GM20431 (cell line): ENCODE data around the gene TMEFF2.

ENCODE experiments used
- in situ Hi-C: fragments of 300-500 bp; cut with MseI, MboI; formaldehyde crosslinking; loops from one replicate; pipeline ENCODE4 v1.15.0; 2020; ENCODE audit warnings: low sequenced_read_pairs; ENCODE audit not compliant: unreplicated experiment

The TMEFF2 gene

DNA sequence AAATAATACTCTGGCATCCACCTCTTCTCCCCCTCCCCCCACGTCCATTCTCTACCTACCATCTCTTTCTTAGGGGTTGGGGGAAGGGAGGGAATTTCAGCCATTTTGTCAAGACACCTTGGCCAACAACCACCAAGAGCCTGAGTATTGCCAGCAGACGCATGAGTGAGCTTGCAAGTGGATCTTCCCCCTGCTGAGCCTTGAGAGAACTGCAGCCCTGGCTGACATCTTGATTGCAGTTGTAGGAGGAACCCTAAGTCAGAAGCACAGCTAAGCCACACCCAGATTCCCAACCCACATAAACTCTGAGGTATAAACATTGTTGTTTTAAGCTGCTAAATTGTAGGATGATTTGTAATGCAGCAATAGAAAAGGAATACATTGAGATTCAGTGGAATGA, 165.6 kb downstream of the TMEFF2 start:
- in situ Hi-C loops: no loop called here

DNA sequence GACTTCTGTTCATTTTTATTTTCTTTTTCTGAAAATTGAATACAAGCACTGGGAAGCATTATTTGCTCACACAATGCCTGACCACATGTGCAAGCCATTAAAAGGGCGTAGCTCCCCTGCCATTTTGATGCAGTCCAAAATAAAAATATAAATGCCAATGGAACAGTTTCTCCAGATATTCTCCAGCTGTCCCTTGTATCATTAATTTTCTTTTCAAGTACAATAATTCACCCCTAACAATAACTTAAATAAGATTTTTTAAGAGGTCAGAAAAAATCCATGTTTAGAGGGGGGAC, 168.0 kb downstream of the TMEFF2 start:
- in situ Hi-C loops: no loop called here

DNA sequence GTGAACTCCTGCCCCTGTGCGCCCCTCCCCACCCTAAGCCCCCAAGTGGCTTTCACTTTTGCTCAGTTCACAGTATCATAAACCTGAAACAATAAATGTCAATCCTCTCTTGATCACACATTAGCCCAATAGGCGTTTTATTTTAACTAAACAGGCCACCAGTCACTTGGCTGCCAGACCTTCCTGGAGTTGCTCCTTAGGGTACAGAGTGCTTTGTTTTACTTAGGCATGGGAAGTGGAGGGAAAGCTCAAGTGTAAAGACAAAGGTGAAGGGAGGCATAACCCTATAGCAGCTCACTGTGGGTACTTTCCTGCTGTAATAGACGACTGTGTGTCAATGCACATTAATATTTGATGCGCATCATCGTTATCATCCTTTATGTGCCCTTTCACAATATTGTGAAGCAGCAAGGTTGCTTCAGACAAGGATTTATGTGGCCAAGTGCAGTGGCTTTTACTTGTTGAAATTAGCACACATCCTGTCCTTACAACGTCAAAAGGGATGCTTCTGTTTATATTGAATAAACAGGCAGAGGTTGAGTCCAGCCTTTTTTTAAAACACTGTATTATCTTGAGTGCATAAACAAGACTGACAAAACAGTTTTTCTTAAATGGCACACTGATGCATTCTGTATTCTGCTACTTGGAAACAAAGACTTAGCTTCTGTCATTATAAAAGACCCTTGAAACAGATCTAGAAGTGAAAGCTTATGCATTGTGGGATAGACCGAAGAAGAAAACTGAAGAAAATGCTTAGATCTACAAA, 168.5 kb downstream of the TMEFF2 start:
- in situ Hi-C loops: no loop called here

DNA sequence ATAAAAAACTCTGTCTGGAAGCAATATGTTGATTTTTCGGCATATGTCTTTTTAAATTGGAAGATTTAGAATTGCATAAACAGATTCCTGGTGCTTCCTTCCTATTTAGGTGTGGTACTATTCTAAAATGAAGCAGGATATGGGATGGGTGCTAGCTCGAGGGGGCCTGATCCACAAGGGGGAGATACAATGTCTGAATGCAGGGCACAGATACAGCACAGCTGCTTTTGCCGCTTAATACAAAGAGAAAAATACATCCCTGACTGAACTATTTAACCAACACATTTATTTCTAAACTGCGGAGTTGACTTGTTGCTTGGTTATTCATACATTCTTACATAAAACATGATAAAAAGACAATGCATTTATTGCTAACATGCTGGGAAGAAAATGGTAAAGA, 169.1 kb downstream of the TMEFF2 start:
- in situ Hi-C loops: no loop called here

DNA sequence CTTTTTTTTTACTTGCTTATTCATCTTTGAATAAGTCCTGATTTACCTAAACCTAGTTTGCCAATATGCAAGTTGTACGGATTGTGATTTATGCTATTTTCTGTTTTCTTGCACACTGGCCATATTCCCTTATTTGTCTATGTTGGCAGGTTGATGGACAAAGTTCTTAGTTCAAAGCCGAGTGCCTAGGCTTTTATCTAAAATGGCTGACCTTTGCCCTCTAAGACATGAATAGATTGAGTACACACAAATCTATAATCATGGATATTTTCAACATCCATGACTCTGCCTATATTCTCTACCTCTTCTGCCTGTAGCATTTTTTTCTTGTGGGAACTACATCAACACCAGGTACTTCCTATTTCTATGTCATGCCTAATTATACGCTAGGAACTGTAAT, 171.7 kb downstream of the TMEFF2 start:
- in situ Hi-C loops: no loop called here

DNA sequence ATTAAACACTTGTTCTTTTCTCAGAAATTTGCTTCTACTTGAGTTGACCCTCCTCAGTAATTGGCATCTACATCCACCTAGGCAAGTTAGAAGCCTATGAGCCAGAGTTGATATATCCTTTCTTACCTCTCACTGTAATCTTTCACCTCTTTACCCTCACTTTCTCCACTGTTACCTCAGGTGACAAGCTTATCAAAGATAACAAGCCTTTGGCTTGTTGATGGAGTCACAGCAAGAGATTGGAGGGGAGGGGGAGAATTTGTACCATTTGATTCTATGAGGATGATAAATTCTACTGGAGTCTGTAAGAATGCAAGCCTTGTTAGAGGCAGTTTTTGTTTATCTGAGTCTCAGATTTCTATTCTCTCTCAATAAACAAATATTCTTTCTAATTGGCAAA, 176.9 kb downstream of the TMEFF2 start:
- in situ Hi-C loops: no loop called here

DNA sequence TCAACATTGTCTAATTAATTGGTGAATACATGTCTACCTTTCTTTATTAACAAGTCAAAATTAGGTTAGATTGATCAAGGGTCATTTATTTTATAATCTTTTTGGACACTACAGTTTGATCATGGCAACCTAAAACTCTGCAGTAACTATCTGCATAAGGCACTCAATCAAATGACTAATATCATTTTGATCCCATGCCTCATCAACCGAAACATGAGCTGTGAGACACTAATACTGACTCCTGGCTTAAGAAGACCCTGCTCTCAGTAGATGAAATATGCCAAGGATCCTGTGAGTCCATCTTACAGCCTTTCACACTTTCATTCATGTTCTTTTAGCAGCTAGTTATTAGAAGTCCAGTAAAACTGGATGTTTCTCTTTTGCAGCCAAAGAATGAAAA, 178.5 kb downstream of the TMEFF2 start:
- in situ Hi-C loops: no loop called here

DNA sequence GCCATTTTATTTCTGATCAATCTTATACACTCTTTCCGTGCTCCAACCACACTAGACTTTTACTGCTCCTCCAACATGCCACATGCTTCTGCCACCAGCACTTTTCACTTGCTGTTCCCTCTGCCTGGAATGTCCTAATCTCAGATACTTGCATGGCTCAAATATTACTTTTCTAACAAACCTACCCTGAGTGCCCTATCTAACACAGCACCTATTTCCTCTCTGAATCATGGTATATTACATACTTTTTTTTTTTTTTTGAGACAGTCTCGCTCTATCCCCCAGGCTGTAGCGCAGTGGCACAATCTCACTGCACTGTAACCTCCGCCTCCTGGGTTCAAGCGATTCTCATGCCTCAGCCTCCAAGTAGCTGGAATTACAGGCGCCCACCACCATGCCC, 181.5 kb downstream of the TMEFF2 start:
- in situ Hi-C loops: no loop called here

DNA sequence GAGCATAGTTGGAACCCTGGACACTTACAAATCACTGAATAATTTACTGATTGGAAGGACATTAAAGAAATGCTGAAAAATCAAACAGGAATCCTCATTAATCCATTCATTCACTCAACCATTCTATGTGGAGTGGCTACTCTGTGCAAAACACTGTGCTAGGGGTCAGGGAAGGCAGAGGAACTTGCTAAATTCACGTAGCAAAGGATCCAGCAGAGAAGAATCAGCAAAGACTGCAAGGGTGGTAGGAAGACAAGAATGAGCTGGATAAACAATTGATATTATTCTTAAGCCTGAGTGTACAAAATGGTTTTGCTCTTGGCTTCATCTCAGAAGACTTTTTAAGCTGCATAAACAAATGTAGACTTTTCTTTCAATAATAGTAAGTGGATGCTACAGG, 183.5 kb downstream of the TMEFF2 start:
- in situ Hi-C loops: no loop called here

DNA sequence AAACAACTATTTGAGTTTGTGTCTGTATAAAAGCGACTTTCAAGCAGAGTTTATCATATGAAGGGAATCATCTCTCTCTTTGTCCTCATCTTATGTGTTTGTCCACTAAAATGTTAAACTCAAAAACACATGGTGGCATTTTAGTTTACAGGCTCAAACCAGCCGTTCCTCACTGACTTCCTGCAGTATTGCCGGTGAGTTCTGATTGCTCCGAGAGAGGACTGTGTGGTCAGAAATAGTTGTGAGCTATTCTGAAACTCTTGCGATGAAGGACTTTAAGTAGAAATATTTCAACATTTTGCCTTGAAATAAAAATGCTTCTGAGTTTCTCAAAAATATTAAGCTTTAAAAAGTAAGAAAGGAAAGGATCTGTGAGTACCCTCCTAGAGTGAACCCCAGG, 184.7 kb downstream of the TMEFF2 start:
- in situ Hi-C loops: no loop called here

DNA sequence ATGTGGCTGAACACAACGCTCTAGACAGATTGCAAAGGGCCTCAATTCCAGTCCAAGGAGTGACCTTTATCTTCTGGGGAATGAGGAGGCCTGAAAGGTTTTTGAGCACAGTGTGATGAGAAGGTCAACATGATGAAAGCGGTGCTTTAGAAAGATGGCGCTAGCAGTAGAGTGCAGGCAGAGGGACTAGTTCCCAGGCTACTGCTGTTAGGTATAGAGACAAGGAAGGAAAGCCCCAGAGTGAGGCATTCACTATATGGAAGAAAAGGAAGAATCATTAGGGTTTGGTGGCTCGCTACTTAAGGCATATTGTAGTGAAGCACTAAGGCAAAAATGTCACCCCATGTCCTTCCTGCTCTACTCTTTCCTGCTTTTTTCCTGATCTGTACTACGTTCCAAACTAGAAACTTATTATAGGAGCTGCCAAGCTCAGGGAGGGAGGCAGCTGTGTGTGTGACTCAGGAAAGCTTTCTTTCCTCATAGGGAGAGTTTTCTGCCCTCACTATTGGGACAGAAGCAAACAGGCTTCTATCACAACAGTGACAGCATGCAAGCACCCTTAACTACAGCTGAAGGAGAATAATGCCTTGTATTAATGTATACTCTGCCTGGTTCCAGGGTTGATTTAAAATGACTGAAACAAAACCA, 187.0 kb downstream of the TMEFF2 start:
- in situ Hi-C loops: no loop called here

DNA sequence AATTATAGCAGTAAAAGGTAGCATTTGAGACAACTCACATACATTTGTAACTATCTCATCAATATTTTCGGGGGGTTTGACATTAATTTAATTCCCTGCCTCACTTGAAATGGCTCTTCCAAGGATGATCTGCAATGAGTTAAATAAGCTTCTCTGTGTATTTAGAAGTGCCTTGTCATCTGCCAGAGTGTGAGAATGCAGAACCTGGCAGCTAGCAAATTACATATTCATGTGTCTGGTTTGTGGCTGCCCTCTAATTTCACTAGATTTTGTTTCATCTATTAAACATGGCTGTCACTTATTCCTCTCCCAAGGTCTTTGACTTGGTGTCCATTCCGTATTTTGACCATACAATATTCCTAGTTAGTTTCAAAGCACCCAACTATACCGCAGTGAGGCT, 189.5 kb downstream of the TMEFF2 start:
- in situ Hi-C loops: no loop called here

DNA sequence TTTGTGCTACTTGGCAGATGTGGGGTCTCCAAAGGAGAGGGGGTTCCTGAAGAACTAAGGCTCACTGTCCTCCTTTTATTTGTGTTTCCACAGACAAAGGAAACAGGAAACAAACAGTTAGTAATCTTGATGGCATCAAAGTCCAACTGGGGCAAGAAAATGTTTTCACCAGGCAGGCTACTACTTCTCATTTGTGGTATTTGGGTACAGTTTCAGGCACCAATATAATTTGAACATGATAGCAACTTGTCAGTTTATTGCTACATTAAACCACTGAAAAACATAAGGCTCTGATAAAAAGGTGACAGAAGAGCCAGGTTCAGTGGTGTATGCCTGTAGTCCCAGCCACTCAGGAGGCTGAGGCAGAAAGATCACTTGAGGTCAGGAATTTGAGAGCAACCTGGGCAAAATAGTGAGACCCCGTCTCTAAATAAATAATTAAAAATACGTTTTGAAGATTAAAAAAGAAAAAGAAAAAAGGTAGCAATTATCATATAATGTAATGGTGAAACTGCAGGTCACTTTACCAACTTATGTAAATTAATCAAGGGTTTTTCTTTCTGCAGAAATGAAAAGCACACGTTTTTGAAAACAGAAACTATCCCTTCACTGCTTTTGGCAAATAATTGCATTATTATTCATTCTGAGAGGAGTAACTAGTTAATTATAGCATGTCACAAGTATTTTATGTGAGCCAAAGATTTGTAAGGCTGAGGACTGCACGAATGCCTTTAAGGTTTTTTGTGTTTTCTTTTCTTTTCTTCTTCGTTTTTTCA, 190.4 kb downstream of the TMEFF2 start:
- in situ Hi-C loops: no loop called here

DNA sequence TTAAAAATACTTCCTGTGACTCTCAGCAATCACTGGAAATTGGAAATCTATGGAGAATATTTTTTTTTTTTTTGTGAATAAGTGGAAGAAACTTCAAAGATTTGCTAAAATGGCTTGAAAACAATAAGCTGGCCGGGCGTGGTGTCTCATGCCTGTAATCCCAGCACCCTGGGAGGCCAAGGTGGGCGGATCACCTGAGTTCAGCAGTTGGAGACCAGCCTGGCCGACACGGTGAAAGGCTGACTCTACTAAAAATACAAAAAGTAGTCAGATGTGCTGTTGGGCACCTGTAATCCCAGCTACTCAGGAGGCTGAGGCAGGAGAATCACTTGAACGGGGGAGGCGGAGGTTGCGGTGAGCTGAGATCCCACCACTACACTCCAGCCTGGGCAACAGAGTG, 192.3 kb downstream of the TMEFF2 start:
- in situ Hi-C loops: no loop called here

DNA sequence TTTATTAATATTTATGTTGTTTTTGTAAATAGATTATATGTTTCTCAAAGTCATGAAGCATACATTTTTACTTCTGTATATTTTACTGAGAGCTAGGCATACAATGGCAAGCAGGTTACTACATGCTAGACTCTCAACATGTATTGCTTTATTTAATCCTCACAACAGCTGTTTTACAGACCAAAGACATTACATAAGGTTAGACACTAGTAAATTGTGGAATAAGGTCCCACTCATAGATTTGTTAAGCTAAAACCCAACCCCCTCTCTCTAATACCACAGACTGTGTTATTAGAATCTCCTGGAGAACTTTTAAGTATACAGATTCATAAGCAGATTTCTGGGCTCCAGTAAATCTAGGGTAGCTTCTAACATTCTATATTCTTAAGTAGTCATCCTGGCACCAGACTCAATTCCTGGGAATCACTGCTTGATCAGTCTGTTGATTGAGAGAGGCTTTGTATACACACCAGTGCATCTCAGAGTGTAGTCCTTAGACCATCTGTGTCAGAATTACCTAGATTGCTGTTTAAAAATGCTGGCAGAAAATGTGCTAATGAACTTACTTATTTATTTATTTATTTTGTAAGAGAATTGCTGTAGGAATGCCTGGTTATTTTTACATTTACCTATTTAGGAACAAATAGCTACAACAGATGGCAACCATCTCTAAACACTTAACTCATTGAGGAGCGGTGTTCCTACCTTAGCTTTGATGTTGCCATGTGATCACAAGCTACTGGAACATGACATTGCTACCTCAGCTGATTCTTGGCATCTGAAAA, 194.3 kb downstream of the TMEFF2 start:
- in situ Hi-C loops: no loop called here

DNA sequence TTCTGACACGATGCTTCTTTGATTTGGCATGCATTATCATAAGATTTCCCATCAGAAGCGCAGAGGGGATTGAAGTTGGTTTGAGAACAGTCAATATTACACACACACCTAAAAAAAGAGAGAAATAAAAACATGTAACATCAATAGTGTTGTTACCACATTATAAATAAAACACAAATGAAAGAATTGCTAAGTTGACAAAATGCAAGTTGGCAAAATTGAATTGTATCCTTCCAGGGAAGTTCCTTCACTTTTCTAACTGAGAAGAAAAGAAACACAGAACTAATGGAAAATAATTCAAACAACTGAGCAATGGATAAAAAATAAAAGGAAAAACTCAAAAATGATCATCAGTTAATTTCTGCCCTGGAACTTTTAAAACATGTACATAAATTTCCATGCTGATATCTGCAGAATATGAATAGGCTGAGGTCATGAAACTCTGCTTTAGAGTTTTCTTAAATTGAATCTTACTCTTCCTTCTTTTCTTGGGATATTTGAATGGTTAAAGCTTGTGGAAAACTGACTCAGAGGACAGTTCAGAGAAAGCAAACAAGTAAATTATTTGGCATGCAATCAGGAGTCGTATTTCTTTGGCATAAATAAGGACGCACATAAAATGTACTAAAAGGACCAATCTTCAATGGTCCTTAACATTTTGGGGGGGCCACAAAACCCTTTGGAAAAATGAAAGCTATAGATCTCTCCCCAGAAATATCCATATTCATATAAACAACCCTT, 195.5 kb downstream of the TMEFF2 start:
- in situ Hi-C loops: no loop called here

DNA sequence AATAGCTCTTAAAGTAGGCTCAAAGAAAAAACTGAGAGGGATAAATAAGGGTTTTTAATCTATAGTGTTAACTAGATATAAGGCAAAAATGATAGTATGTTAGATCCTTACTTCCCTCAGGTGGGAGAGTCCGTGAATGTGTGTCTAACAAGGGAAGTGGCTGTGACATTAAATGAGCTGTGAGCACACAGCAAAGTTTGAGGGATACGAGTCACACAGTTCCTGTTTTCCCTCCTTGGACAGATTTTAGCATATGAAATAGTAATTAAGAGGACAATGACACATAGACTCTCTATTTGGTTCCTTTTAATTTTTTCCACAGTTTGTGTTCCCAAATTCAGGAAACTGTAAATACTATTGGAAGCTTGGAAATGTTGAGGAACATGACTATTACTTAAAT, 199.4 kb downstream of the TMEFF2 start:
- in situ Hi-C loops: no loop called here

DNA sequence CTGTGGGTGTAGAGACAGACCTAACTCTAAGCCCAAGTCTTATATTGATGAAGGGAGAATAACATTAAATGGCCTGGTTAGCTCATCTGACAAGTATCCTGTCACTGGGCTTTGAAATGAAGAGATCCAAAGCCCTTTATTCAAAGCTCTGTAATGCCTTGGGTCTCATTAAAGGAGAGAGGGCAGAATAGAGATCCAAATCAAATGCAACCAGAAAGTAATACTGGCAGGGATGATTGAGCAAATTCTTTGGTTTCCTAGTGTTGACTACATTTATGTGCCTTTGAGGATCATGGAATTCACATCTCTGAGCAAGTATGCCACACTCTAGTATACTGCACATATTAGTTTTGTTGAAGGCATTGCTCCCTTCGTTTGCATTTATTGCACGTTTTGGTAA, 200.0 kb downstream of the TMEFF2 start:
- in situ Hi-C loops: no loop called here

DNA sequence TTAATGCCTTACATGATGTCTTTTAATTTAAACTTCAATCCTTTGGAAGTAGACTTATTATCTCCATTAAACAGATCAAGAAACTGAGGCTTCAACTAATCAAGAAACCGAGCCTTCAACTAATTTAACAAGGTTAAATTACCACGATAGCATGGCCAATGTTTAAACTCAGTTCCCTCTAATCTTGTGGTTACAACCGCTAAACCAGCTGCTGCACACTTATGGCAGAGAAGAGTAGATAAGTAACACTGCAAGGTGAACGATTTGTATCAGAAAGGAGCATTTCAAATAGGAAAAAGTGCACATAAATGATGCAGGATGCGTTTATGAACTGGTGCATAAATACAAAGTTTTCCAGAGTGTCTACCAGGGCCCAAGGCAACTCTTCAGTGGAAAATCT, 203.3 kb downstream of the TMEFF2 start:
- in situ Hi-C loops: no loop called here

DNA sequence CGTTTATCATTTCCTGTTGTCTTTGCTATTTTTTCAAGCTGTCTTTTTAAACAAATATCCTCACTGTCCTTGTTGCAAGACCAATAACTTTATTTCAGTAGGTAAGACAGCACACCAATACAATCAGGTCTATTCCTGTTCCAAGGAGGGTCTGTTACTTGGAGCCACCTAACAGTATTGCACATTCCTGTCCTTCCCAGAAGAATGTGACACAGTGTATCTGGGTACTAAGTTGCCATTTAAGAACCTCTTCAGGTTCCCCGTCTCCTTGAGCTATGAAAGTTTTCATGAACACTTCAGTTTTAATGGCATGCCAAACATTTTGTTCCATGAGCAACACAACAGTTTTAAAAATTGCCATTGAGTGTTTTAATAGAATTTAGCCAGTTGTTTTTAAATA, 209.0 kb downstream of the TMEFF2 start:
- in situ Hi-C loops: no loop called here
